Gastroesophageal sphincter (tissue), 3 donors: ENCODE data around the gene CRYBA4.

Experiments used
- CTCF ChIP-seq, 4 experiments: fragments of 200-600 bp in 2 of 4; fragments of 450-650 bp in 2 of 4; sonication (generic) in 1 of 4; IDR thresholded peaks; one replicate each; pipeline ENCODE4 v1.5.1; 2017 to 2019; ENCODE audit warnings: antibody characterized with exemption in 4 of 4, mild to moderate bottlenecking in 2 of 4, moderate library complexity in 2 of 4
- EP300 ChIP-seq: sonication (generic); formaldehyde crosslinking; IDR thresholded peaks from one replicate; pipeline ENCODE4 v1.6.1; 2017; ENCODE audit warnings: antibody characterized with exemption, mild to moderate bottlenecking
- POLR2A ChIP-seq, 2 donors: fragments of 450-650 bp; IDR thresholded peaks; one replicate each; pipeline ENCODE4 v1.6.1; 2017; ENCODE audit warnings: antibody characterized with exemption in 2 of 2, mild to moderate bottlenecking in 2 of 2, moderate library complexity in 1 of 2
- POLR2AphosphoS5 ChIP-seq: sonication (generic); formaldehyde crosslinking; IDR thresholded peaks from one replicate; pipeline ENCODE4 v1.6.1; 2017; ENCODE audit warnings: antibody characterized with exemption

GRCh38 chr22:26675687-26676268 lies 54.0 kb downstream of the CRYBA4 start:
- TF ChIP-seq POLR2A (IDR thresholded peaks at IDR 0.05), result no peak
- TF ChIP-seq POLR2AphosphoS5, result no peak
- TF ChIP-seq CTCF (IDR thresholded peaks at IDR 0.05), result no peak
- no peak for TF ChIP-seq EP300
